ENCODE measurements around the gene GALNT15. TPM values are rescaled to one million over a fixed set of nuclear protein-coding genes. Genes with fewer than 3 reads are reported as not detected.

Gene GALNT15
- total and polyA plus RNA-seq, 2 donors (not counting 3 experiments of a cell fraction or from before 2014, with no cell fraction given) = 0.87 to 5.4 TPM

DNA sequence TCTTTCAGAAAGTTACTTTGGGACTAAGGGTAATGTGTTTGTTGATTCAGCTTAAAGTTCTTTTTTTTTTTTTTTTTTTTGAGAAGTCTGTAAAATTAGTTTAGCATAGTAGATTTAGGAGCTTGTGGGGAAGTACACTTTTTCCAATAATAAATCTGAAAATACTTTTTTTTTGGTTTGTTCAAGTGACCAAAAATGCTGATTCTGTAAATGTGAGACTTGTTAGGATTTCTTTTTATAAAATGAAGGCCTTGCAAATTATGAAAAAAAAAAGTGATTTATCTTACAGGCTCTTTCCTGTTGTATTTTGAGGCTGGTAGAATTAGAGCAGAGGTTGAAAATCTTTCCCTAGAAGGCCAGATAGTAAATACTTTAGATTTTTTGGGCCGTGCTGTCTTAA lies 98.1 kb downstream of the GALNT15 start:
- Histone ChIP-seq H3K27me3 (ENCODE audit: control insufficient read depth in 2 of 2, insufficient read depth in 2 of 2, low read length in 2 of 2) (no peaks in the 10 kb centered on the region), H3K4me1 (ENCODE audit: control insufficient read depth, extremely low read depth, insufficient read depth, low read length) (peaks cover 6% of the 10 kb centered on the region), H3K36me3 (ENCODE audit: control insufficient read depth in 2 of 2, extremely low read depth in 1 of 2, insufficient read depth in 2 of 2, low read length in 2 of 2) (peaks cover 0 to 5% of the 10 kb centered on the region in 2 experiments), H4K20me1 (replicated peaks; ENCODE audit: control insufficient read depth, extremely low read depth, insufficient read depth, low read length) (no peaks in the 10 kb centered on the region), H3K9ac (replicated peaks; ENCODE audit: extremely low read depth, insufficient read depth, low read length) (no peak overlapping the region), H3K9me3 (replicated peaks; ENCODE audit: control insufficient read depth, insufficient read depth, low read length) (no peaks in the 10 kb centered on the region), H3K9me1 (replicated peaks; ENCODE audit: control insufficient read depth, extremely low read depth, insufficient read depth, low read length) (no peaks in the 10 kb centered on the region), H3K27ac (ENCODE audit: insufficient read depth, low read depth, low read length) (no peak overlapping the region), H3K4me3 (replicated peaks in 1 of 3; ENCODE audit: insufficient read depth in 1 of 3, low read depth in 1 of 3, low read length in 3 of 3) (no peak overlapping the region), H3K4me2 (ENCODE audit: insufficient read depth, low read length) (no peak overlapping the region), H2AFZ (ENCODE audit: low read depth, low read length) (no peak overlapping the region), H3K79me2 (ENCODE audit: control insufficient read depth, insufficient read depth, low read length) (peaks cover 5% of the 10 kb centered on the region)
- no TSS peak for BruUV-seq (replicated peaks)
- TF ChIP-seq, protein P1, sequence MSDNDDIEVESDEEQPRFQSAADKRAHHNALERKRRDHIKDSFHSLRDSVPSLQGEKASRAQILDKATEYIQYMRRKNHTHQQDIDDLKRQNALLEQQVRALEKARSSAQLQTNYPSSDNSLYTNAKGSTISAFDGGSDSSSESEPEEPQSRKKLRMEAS (IDR thresholded peaks at IDR 0.05; ENCODE audit: insufficient read depth, insufficient read length) = no peak
- TF ChIP-seq POLR2AphosphoS5 (IDR thresholded peaks at IDR 0.05; ENCODE audit: insufficient read depth, low read depth, low read length) = no peak
- CTCF ChIA-PET = interaction anchor here (0.7 to 2.5 kb wide), 4 partner anchors 9 to 245 kb away, joined by 3 to 16 read pairs (median 4); no protein-coding TSS in a partner anchor
- POLR2A ChIA-PET = no interaction called here
- intact Hi-C loops (cut with micrococcal nuclease) (no loop called here), dilution Hi-C loops (cut with MboI; ENCODE audit: extremely low pct_ligation_motif_present, low sequenced_read_pairs) (no loop called here)
- DNase-seq (ENCODE audit: low read depth, low spot score) = no peak
- no peak for FAIRE-seq

DNA sequence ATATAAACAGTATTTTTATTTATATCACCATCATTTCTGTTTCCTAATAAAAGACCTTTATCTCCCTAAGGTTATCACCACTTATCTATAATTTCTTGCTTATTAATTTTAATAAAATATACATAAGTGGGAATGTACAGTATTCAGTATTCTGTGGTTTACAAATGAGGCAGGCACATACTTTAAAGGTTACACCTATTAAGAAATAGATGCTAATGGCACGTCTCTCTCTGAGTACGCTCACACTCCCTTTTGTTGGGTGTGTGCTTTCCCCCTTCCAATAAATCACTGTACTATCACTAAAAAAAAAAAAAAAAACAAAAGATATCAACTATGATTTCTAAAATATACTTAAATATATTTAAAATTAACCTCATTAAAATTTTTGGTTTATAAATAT lies 99.4 kb downstream of the GALNT15 start:
- DNase-seq (ENCODE audit: low read depth, low spot score) (no peak), FAIRE-seq (no peak)
- Histone ChIP-seq H3K36me3 (ENCODE audit: control insufficient read depth in 2 of 2, extremely low read depth in 1 of 2, insufficient read depth in 2 of 2, low read length in 2 of 2) (peaks cover 0 to 5% of the 10 kb centered on the region in 2 experiments), H3K27me3 (ENCODE audit: control insufficient read depth in 2 of 2, insufficient read depth in 2 of 2, low read length in 2 of 2) (no peaks in the 10 kb centered on the region), H3K27ac (ENCODE audit: insufficient read depth, low read depth, low read length) (no peak overlapping the region), H3K9me3 (replicated peaks; ENCODE audit: control insufficient read depth, insufficient read depth, low read length) (no peaks in the 10 kb centered on the region), H3K9ac (replicated peaks; ENCODE audit: extremely low read depth, insufficient read depth, low read length) (no peak overlapping the region), H2AFZ (ENCODE audit: low read depth, low read length) (no peak overlapping the region), H3K9me1 (replicated peaks; ENCODE audit: control insufficient read depth, extremely low read depth, insufficient read depth, low read length) (no peaks in the 10 kb centered on the region), H3K4me1 (ENCODE audit: control insufficient read depth, extremely low read depth, insufficient read depth, low read length) (peaks cover 10% of the 10 kb centered on the region), H3K4me2 (ENCODE audit: insufficient read depth, low read length) (no peak overlapping the region), H3K4me3 (replicated peaks in 1 of 3; ENCODE audit: insufficient read depth in 1 of 3, low read depth in 1 of 3, low read length in 3 of 3) (no peak overlapping the region), H3K79me2 (ENCODE audit: control insufficient read depth, insufficient read depth, low read length) (peaks cover 2% of the 10 kb centered on the region), H4K20me1 (replicated peaks; ENCODE audit: control insufficient read depth, extremely low read depth, insufficient read depth, low read length) (no peaks in the 10 kb centered on the region)
- intact Hi-C loops (cut with micrococcal nuclease) (no loop called here), dilution Hi-C loops (cut with MboI; ENCODE audit: extremely low pct_ligation_motif_present, low sequenced_read_pairs) (no loop called here)
- TF ChIP-seq, protein P2, sequence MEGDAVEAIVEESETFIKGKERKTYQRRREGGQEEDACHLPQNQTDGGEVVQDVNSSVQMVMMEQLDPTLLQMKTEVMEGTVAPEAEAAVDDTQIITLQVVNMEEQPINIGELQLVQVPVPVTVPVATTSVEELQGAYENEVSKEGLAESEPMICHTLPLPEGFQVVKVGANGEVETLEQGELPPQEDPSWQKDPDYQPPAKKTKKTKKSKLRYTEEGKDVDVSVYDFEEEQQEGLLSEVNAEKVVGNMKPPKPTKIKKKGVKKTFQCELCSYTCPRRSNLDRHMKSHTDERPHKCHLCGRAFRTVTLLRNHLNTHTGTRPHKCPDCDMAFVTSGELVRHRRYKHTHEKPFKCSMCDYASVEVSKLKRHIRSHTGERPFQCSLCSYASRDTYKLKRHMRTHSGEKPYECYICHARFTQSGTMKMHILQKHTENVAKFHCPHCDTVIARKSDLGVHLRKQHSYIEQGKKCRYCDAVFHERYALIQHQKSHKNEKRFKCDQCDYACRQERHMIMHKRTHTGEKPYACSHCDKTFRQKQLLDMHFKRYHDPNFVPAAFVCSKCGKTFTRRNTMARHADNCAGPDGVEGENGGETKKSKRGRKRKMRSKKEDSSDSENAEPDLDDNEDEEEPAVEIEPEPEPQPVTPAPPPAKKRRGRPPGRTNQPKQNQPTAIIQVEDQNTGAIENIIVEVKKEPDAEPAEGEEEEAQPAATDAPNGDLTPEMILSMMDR (IDR thresholded peaks at IDR 0.05; ENCODE audit: extremely low read depth in 1 of 2, insufficient read depth in 1 of 2, low read depth in 1 of 2, low read length in 2 of 2) = no peak
- TF ChIP-seq POLR2A (IDR thresholded peaks at IDR 0.05; ENCODE audit: low read depth, low read length) (no peak), FOS (IDR thresholded peaks at IDR 0.05; ENCODE audit: borderline replicate concordance, insufficient read depth, low read length) (no peak), GATA2 (IDR thresholded peaks at IDR 0.05; ENCODE audit: insufficient read depth, insufficient read length, low read depth, low read length) (no peak), EZH2 (IDR thresholded peaks at IDR 0.05; ENCODE audit: borderline replicate concordance, low read depth, low read length, severe bottlenecking) (no peak), POLR2AphosphoS5 (IDR thresholded peaks at IDR 0.05; ENCODE audit: insufficient read depth, low read depth, low read length) (no peak), JUN (IDR thresholded peaks at IDR 0.05; ENCODE audit: borderline replicate concordance, insufficient read depth, insufficient read length, low read depth) (no peak), MYC (IDR thresholded peaks at IDR 0.05; ENCODE audit: low read depth, low read length) (no peak)
- TF ChIP-seq, protein P1 (IDR thresholded peaks at IDR 0.05; ENCODE audit: insufficient read depth, insufficient read length) = no peak
- ChIA-PET CTCF (interaction anchor here (2.0 kb wide), 1 partner anchor 16 kb away, joined by 6 read pairs; no protein-coding TSS in a partner anchor), POLR2A (no interaction called here)
- no TSS peak for BruUV-seq (replicated peaks)
